ENCODE data around the gene DPH3.
"Not testable (repeated sequence)": the region's sequence is repeated elsewhere in the genome, so short reads cannot be mapped to it uniquely, and the experiment has no call there.

Gene DPH3

DNA sequence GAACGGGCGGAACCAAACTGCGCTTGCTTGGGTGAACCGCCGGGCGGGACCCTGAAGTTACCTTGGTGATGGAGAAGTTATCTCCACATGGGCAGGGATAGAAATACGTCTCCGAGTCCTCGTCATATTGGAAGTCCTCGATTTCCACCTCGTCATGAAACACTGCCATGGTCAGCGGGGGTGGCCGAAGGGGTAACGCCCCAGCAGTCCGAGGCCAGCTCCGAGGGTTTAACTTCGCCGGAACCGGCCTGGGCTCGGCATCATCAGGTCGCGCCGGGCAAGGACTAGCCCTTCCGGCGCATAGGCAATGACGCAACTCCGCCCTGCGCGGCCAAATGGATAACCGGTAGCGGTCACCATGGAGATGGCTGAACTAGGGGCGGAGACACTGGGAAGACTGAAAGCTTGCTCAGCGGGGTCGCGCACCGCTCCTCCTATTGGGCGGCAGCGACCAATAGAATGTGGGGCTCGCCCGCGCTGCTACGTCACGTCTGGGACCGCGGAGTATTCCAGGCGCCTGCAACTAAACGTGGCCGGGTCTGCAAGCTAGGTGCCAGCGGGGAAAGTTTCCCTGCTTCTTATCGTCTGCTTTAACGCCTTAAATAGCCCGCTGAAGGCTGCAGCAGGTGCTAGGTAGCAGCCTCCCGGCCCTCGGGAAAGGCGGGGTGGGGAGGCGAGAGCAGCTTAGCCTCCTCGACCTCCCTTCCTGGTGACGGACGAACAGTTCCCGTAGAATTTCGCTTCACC is at the start of gene DPH3, which contains the start of gene OXNAD1:
Gene DPH3, minus strand, starts transcription at position 236 of the 747 bp plus-strand sequence. Its CDS starts 67 bp downstream, at position 169.
Gene OXNAD1, plus strand, starts transcription at position 505 of the 747 bp plus-strand sequence. CDS start 5,741 bp downstream, outside the sequence.
- DNase-seq (ENCODE audit: low spot score), result peak; percentile 99

DNA sequence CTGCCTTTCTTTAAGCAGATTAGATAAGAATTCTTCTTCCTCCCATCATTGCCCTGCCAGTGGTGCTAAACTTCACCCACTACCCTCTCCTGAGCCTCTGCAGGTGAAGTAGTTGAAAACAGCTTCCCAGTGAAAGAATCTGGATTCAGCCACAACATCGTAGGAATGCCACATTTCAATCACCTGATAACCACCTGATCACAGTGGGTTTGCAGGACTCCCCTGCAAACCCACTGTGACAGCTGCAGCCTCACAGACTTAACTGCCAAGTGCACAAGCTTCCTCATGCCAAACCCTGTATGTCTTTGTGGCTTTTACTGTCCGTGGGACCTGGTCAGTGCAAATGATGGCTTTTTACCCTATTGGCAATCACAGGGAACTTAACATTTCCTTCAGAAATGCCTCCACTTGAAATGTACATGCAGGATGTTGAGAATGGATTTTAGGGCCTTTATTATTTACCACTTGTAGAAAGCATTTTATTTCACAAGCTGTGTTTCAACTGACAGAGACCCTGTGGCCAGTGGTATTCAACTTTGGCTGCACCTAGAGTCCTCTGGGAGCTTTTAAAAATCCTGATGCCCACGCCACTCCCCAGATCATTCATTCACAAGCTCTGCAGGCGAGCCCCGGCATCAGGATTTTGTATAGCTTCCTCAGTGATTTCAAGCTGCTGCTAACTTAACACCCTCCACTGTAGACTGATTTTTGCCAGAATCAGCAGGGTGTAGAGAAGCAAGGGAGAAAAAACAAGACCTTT is 49.3 kb upstream of the DPH3 start:
- no peak for DNase-seq (ENCODE audit: low spot score)

DNA sequence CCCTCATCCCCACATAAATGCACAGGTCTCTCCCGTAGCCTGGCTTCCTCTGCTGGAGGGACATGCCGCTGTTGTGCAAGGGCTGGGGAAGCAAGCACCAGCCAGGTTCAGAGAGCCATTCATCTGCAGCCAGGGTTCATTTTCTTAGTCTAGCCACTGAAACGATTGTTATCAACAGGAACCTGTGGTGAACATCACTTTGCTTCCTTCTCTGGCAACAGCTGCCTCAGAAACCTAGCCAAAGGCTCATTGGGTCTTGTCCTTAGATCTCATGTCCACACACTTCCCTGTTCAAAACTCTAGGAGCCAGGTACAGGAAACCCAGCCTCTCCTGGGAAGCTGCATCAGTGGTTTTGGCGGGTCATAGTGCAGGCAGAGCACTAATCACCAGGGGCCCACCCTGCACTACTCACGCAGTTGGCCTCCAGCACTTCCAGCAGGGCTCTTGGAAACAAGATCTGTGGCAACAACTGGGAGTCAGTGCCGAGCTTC is 47.3 kb upstream of the DPH3 start:
- peak; percentile 68 for DNase-seq (ENCODE audit: low spot score)

DNA sequence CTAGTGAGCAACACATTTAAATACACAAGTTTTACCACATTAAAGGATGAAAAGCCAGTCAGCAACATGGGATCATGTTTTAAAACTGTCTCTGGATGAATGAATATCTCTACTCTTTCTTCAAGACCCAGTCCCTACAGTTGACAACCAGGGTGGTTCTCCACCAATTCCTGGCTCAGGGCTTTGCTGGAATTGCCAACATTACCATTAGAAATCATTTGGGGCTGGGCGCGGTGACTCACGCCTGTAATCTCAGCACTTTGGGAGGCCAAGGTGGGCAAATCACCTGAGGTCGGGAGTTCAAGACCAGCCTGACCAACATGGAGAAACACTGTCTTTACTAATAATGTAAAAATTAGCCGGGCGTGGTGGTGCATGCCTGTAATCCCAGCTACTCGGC is 45.7 kb upstream of the DPH3 start:
- DNase-seq (ENCODE audit: low spot score), result not testable (repeated sequence)

DNA sequence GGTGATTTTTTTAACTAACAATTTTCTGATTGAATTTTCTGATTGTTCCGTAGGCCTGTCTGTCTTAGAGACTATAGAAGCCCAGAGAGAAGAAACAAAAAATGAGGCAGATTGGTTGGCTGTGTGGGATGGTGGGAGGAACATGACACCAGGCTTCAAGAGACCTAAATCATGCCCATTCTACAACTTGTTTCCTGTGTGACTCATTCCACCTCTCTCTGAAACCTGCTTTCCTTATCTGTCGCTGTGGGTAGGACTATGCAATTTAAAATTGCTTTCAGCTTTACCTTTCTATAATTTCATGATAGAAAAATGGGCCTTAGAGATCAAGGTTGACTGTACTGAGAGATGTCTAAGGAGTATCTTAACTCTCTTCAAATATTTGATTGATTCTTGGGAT is 44.8 kb upstream of the DPH3 start:
- peak; percentile 83 for DNase-seq (ENCODE audit: low spot score)

DNA sequence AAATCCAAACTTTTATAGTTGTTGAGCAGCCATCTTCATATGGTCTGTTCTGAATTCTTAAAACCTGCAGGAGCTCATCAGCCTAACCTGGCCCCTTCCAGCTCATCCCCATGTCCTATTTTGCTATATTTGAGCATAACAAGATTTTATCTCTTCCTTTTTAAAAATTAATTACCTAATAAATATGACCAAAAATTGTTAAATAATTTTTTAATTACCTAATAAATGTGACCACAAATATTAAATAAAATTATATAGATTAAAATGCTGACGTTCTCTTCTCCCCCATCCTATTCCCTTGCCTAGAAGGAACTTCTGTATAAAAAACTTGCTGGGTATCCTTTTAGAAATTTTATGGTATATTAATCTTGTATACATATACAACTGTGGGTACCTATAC is 44.0 kb upstream of the DPH3 start:
- no peak for DNase-seq (ENCODE audit: low spot score)

DNA sequence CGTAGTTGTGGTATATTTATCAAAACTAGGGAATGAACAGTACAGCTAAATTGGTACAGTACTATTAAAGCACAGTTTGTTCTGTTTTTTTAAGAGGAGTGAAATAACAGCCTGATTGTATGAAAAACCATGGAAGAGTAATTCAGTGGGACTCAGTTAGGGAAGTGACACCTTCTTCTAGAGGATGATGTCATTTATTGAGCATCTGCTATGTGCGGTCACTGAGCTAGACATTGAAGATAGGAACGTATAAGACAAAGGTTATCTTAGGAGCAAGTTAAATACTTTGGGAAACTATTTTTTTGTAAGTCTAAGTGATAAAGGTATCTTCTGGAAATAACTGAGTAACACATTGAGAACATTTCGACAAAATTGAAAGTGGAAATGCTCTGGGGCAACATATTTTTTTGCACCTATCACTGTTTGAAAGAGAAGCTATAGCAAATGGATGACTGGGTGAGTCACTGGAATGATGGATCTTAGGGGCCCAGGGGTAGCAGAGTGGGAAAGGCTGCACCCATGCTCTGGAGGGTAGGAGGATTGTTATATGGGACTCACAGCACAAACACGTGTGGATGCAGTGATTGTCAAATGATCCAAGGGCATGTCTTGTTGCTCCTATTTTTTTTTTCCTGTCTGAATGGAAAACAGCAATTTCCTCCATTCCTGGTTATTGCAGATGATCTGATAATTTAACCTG is 43.2 kb upstream of the DPH3 start:
- no peak for DNase-seq (ENCODE audit: low spot score)

DNA sequence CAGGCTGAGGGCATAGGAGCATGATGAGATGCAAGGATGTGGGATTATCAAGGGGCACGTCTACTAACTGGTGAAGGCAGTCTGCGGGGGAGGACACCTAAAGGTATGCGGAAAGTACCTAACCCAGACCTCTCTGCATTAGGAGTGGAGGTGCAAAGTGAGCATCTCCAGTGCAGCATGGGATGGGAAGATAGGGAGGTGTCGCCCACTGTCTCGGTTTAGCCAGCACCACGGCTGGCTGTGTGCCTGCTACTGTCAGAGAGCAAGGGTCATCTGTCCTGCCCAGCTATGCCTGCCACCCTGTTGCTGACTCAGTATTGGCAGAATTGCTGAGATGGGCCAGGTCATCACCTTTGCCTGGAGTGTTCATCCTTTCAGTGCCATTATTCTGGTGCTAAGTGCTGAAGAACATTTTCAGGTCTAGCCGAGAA is 40.4 kb upstream of the DPH3 start:
- DNase-seq (ENCODE audit: low spot score), result no peak

DNA sequence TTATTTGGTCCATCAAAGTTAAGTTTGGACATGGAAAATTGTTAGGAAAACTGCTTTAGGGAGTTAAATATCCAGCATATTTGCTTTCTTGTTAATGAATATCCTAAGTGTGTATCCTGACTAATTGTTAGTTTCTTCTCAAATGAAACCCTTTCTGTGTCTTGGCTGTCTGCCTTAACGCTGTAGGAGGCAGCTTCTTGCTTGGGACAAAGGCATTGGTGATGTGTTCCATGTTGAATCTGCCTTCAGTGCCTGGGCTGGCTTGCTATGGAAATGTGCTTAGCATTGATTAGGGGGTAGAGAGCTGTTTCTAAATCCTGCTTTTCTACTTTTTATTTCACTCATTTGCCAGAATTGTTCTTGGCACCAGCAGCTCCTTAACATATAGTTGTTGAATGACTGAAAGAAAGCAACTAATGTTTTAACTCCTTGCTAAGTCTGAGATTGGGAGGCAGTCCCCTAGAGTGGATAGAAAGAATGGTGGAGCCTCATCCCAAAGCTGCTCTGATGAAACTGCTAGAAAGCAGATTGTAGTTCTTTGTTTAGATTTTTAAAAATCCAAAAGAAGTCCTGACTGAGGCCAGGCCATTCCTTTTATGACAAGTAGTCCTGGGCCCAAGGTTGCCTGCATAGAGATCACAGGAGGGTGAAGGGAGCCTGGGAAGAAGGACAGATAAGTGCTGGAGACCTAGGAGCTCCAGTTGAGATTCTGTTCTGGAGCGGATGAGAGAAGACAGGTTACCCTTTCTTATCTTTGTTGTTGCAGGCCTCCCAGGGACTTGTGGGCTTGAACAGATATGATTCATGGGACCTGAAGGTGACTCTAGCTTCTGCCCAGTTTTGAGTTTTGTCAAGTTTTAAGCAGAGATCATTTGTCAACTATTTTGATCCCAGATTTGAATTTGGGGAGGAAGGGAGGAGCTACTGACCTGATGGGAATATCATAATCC is 39.6 kb upstream of the DPH3 start:
- DNase-seq (ENCODE audit: low spot score), result no peak

DNA sequence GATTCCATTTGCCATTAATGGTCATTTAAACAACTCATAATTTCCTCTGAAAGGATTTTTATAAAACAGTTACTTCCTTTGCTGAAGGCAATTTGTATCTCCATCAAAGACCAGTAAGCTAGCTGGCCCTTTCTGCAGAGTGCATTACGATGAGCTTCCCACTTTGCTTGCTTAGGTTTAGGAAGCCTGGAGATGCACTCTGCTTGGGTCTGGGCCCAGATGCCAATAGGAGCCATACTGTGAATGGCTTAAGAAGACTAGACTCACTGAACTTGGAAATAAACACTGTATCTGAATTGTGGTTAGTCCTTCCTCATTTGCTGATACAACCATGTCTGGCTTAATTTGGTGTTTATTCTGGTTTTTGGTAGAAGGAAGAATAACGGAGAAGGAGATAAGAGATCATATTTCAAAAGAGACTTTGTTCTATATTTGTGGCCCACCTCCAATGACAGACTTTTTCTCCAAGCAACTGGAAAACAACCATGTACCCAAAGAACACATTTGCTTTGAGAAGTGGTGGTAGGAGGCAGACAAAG is 38.4 kb upstream of the DPH3 start:
- DNase-seq (ENCODE audit: low spot score), result no peak

DNA sequence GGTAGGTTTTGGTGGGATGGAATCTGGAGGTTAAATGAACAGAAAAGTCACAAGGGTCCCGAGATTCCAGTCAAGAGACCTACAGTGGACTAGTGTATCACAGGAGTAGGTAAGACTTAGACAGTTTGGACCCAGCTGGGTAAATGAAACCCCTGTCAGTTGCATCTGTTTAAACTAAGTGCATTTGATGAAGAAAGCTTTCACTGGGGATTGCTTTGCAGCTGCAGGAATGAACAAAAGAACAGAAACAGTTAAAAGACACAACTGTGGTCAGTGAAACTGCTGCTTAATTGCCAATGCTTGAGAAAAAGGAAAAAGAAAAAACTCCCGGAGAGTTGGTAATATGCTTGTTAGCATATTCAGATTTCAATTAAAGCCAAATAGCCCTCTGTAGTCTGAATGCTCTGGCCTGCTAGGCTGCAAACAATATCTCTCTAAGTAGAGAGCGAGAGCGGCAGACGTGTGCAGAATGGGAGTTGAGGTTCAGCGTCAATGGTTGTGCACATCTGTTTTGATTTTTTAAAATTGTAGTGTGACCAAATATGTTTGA is 37.4 kb upstream of the DPH3 start:
- DNase-seq (ENCODE audit: low spot score), result no peak

DNA sequence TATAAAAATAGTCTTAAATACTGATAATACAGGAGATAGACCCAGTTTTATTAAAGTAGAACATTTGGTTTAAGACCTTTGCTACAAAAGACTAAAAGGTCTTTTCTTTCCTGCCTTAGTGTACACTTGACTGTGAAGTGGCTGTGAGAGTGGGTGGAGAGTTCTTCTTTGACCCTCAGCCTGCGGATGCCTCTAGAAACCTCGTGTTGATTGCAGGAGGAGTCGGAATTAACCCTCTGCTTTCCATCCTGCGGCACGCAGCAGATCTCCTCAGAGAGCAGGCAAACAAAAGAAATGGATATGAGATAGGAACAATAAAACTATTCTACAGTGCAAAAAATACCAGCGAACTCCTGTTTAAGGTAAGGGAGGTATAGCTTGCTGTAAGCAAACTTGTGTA is 36.8 kb upstream of the DPH3 start:
- DNase-seq (ENCODE audit: low spot score), result no peak

DNA sequence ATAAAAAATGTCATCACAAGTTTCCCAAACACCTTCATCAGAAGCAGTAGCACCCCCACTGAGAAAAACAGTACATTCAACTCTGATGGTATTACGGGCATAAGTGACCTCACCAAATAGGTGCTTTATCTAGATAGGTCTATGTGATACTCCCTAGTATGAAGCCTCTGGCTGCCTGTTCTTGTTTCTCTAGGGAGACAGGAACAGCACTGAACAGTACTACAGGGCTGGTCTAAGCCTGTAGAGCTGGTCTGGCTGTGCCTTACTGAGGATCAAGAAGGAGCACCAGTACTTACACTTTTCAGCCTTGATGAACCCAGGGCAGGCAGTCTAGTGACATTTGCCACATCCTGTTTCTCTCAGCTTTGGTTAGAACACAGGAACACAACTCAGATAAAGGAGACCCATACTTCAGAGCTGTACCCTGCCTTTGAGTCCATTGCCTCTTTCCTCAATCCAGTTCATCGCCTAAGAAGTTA is 36.2 kb upstream of the DPH3 start:
- DNase-seq (ENCODE audit: low spot score), result peak; percentile 71

DNA sequence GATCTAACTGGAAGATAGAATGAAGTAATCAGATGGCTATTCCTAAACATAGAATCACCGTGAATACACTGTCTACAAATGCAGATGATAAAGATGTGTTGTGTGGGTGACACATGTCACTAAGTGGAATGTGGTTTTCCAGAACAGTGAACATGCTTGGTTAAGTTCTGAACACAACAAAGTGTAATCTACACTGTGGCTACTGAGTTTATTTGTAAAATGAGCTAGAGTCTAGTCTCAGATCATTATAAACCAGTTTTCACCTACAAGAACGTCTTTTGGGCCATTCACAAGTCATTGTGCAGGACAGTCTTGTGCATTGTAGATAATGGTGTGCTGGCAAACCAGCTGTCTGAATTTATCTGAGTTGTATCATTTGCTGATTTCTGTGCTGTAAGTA is 35.6 kb upstream of the DPH3 start:
- peak; percentile 63 for DNase-seq (ENCODE audit: low spot score)

DNA sequence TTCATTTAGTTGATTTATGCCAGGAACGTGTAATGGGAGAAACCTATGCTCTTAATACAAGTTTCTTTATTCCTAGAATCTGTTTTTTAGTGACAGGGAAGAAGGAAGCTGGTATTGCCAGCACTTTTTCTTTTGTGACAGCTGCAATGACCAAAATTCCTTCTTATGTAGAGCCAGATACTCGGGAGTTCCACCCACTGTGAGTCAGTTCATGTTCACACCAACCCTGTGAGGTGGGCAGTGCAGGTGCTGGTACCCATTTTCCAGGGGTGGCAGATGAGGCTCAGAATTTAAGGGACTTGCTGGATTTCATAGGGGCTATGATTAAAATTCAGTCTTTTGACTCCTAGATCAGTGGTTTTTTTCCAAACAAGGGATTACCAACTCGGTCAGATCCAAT is 35.0 kb upstream of the DPH3 start:
- DNase-seq (ENCODE audit: low spot score), result no peak

DNA sequence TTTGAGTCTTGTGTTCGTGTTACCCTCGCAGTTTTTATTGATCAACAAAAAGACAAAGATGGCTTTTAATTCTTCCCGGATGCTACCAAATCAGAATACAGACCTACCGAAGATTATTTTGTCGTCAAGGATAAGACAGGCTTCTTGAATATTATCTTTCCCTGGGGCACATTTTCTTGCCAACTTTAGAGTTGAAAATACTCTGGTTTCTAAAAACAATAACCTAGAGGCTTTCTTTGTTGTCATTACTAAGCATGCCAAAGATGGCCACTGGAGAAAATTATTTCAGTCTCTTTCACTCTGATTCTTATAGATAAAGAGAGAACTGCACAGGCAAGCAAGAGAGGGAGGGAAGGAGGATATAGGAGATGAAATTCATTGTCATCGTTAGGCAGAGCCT is 34.1 kb upstream of the DPH3 start:
- no peak for DNase-seq (ENCODE audit: low spot score)

DNA sequence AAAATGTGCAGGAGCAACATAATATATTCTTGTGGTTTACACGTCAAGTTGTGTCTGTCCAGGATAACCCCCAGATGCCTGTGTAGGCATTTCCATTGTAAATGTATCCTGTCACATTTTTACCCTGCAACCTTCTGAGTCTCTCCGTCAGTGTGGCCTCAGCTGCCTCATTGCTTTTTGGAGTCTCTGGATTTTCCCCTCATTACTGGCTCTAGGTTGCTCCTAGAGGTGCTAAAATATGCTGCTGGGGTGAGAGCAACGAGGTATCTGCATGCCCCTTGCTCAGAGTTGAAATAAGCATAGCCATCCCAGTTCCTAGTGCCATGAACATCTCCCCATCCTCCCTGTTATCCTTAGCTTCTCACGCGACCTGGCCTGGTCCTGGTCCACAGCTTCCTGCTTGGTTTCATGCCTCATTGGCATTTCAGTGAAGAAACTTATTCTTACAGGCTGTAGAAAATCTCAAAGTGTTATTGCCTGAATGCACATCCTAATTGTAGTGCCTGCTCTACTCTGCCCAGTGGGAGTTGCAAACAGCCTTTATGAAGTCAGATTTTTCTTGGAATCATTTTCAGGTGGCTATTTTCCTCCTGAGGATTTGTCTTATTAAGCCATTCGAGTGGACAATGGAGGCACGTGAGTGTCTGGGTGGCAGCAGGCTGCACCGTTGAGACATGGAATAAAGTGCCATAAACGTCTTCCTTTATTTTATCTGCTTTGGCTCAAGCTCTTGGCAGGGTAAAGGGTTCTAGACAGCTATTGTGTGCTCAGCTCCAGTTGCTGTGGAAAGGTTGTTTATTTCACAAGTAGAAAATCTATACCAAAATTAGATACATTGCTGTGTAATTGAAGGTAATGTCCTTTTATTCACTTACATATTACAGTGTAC is 33.5 kb upstream of the DPH3 start:
- no peak for DNase-seq (ENCODE audit: low spot score)

DNA sequence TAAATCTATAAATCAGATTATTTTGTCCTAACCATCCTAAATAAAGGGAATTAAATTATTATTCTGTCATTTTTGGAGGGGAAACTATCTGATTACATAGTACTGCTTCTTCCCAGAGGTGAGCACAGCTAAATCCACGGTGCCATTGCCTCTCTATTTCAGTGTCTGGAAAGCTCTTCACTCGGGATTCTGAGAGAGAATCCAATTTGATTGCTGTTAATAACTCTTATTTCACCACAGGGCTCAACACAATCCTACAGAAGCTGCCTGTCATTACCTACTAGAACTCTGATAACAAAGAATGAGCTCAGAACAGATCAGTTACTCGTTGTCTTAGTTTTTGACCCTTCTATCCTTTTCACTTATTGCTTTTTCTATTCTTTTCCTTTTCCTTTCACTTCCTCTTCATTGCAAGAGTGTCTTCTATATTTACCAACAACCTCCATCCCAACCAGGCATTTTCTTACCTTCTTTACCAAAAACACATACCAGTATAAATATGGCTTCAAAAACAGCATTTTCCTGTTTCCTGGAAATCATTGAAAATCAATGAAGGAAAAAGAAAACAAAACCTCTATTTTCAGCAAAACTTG is 30.7 kb upstream of the DPH3 start:
- no peak for DNase-seq (ENCODE audit: low spot score)

DNA sequence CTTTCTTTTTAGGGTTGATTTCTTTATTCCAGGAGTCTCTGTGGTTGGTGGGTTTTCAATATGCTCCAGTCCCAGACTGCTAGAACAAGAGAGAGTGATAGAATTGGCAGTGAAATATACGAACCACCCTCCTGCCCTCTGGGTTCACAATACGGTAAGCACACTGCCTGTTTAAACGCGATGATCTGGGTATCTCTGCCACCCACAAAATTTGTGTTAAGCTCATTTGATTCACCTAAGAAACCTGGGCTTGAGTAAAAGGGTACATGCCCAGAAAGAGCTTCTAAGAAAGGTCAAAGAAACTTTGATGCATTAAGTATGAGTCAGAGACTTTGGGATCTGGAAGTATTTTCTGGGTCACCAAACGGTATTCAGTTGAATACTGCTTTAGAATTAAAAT is 30.1 kb upstream of the DPH3 start:
- peak; percentile 68 for DNase-seq (ENCODE audit: low spot score)
